GM12878 (cell line): ENCODE results near the gene PTPRM. TPM values are rescaled to one million over a fixed set of nuclear protein-coding genes. Genes with fewer than 3 reads are reported as not detected.

Source experiments
- ATAC-seq: fragments of 200-7000 bp; cut with Tn5 transposase; 3 replicates; pipeline ENCODE4 v1.9.1; 2020; ENCODE audit warnings: mild to moderate bottlenecking, moderate library complexity
- BruUV-seq: library from RNA; stranded (reverse); fragments of 400-500 nt; replicated peaks from 2 replicates; lab custom pipeline; 2021; lab: Mats Ljungman, UMichigan
- CTCF ChIA-PET: fragments of 300-600 bp; sonication (Branson Sonifier 250); formaldehyde crosslinking; extraction: SDS; loops from one replicate; lab custom pipeline; 2021; ENCODE audit warnings: inconsistent platforms; lab: Yijun Ruan, JAX
- POLR2A ChIA-PET: fragments of 350-600 bp; formaldehyde crosslinking; extraction: SDS; loops from one replicate; lab custom pipeline; 2021; ENCODE audit warnings: inconsistent platforms; lab: Charles Lee
- RAD21 ChIA-PET: fragments of 300-600 bp; sonication (Branson Sonifier 250); formaldehyde crosslinking; loops from one replicate; lab custom pipeline; 2023; ENCODE audit warnings: antibody characterized with exemption; ENCODE audit not compliant: unreplicated experiment; lab: Charles Lee
- SMC1A ChIA-PET: fragments of 300-600 bp; sonication (Branson Sonifier 250); formaldehyde crosslinking; loops from one replicate; lab custom pipeline; 2023; ENCODE audit not compliant: unreplicated experiment, uncharacterized antibody; lab: Charles Lee
- DNase-seq: peaks from one replicate; pipeline ENCODE4 v3.0.0-alpha.2; 2011; ENCODE audit warnings: low read depth, low spot score
- FAIRE-seq: peaks from 3 replicates; lab custom pipeline; 2011; peaks lifted over from hg19 to GRCh38; lab: Jason Lieb, UNC
- H2AFZ ChIP-seq: 2 replicates; pipeline ENCODE4 v1.6.0; 2011; ENCODE audit warnings: low read depth, low read length, control low read depth; ENCODE audit not compliant: control insufficient read depth
- H3K27ac ChIP-seq: 2 replicates; pipeline ENCODE4 v1.5.1; 2011; ENCODE audit warnings: control low read depth; ENCODE audit not compliant: control insufficient read depth, insufficient read depth
- H3K27me3 ChIP-seq, 2 experiments: replicated peaks in 1 of 2; 2 replicates each; pipeline versions ENCODE4 v1.6.0 to v1.6.1; 2011; ENCODE audit warnings: low read length in 1 of 2; ENCODE audit not compliant: control insufficient read depth in 2 of 2, insufficient read depth in 2 of 2
- H3K36me3 ChIP-seq, 2 experiments: 2 replicates each; pipeline ENCODE4 v1.5.1; 2011; ENCODE audit warnings: low read length in 1 of 2; ENCODE audit not compliant: control insufficient read depth in 2 of 2, insufficient read depth in 2 of 2
- H3K4me1 ChIP-seq: 2 replicates; pipeline ENCODE4 v1.6.1; 2011; ENCODE audit warnings: mild to moderate bottlenecking, low read length, moderate library complexity, mixed read lengths; ENCODE audit not compliant: control insufficient read depth, insufficient read depth
- H3K4me2 ChIP-seq: 2 replicates; pipeline ENCODE4 v1.6.0; 2011; ENCODE audit warnings: control low read depth; ENCODE audit not compliant: control insufficient read depth, insufficient read depth
- H3K4me3 ChIP-seq: fragments of 200-600 bp; sonication (generic); 2 replicates; pipeline ENCODE4 v1.5.1; 2016
- H3K79me2 ChIP-seq: 2 replicates; pipeline ENCODE4 v1.6.0; 2011; ENCODE audit warnings: low read length; ENCODE audit not compliant: control insufficient read depth, insufficient read depth
- H3K9ac ChIP-seq: 2 replicates; pipeline ENCODE4 v1.8.0; 2011; ENCODE audit warnings: low read length, control low read depth, mixed read lengths; ENCODE audit not compliant: control insufficient read depth, insufficient read depth
- H3K9me3 ChIP-seq: replicated peaks from 3 replicates; pipeline ENCODE4 v1.5.1; 2011; ENCODE audit warnings: mild to moderate bottlenecking, low read length; ENCODE audit not compliant: control insufficient read depth, insufficient read depth
- H4K20me1 ChIP-seq: 2 replicates; pipeline ENCODE4 v1.6.0; 2011; ENCODE audit not compliant: control insufficient read depth, insufficient read depth
- CREM ChIP-seq: IDR thresholded peaks from 2 replicates; pipeline ENCODE4 v1.6.1; 2014; ENCODE audit warnings: antibody characterized with exemption, low read depth
- GATAD2B ChIP-seq: fragments of 450-650 bp; conservative IDR thresholded peaks from 2 replicates; pipeline ENCODE4 v1.6.1; 2017; ENCODE audit warnings: low read depth, mild to moderate bottlenecking, moderate library complexity
- IKZF1 ChIP-seq: fragments of 450-650 bp; conservative IDR thresholded peaks from 2 replicates; pipeline ENCODE4 v1.6.1; 2017; ENCODE audit warnings: antibody characterized with exemption, mild to moderate bottlenecking
- MXI1 ChIP-seq: fragments of 150-350 bp; IDR thresholded peaks from 2 replicates; pipeline ENCODE4 v1.6.1; 2011; ENCODE audit warnings: low read depth, mild to moderate bottlenecking, inconsistent platforms, low read length, improper control_type of control experiment
- SPI1 ChIP-seq: IDR thresholded peaks from 2 replicates; pipeline ENCODE4 v1.6.1; 2011; ENCODE audit warnings: low read depth, mild to moderate bottlenecking, low read length, moderate library complexity, borderline replicate concordance; ENCODE audit not compliant: insufficient read depth
- TBL1XR1 ChIP-seq: IDR thresholded peaks from 2 replicates; pipeline ENCODE4 v1.6.1; 2012; ENCODE audit warnings: low read depth, low read length, improper control_type of control experiment
- YBX1 ChIP-seq: fragments of 450-650 bp; IDR thresholded peaks from 2 replicates; pipeline ENCODE4 v1.6.1; 2016; ENCODE audit warnings: antibody characterized with exemption
- WGBS: methylation state at CpG from one replicate; pipeline ENCODE4 v1.1.6; 2016; ENCODE audit warnings: low lambda C conversion rate; ENCODE audit not compliant: insufficient replicate concordance, insufficient coverage; ENCODE audit errors: missing lambda C conversion rate; 5-methylcytosine and 5-hydroxymethylcytosine counted together
- in situ Hi-C: fragments of 300-500 bp; cut with MboI; formaldehyde crosslinking; loops from 9 replicates; pipeline ENCODE4 v1.14.3; 2018; ENCODE audit warnings: mixed read lengths
- intact Hi-C: fragments of 100-400 bp; cut with micrococcal nuclease; formaldehyde crosslinking; loops from one replicate; pipeline ENCODE4 v1.14.2; 2022; ENCODE audit not compliant: unreplicated experiment
- polyA plus RNA-seq, 11 experiments: library from polyadenylated mRNA; depleted of rRNA in 4 of 11; unstranded in 6 of 11; stranded (reverse) in 5 of 11; fragments of >200 nt; fragmentation: Nextera tagmentation in 4 of 11; fragmentation: Illumina TruSeq in 1 of 11; extraction: Ambion mirVana in 4 of 11; extraction: Trizol in 1 of 11; gene quantifications; 1 replicate in 1 of 11; 2 replicates in 10 of 11; pipeline versions ENCODE4 v1.2.1 to v1.2.3, GENCODE V29; 2011 to 2016; ENCODE audit warnings: inconsistent platforms in 2 of 11, missing spikeins in 2 of 11, low read depth in 1 of 11
- total RNA-seq, 4 experiments: library from RNA; depleted of rRNA in 3 of 4; stranded (reverse); fragments of >200 nt in 3 of 4; fragmentation: Illumina TruSeq in 1 of 4; extraction: Trizol in 1 of 4; gene quantifications; 2 replicates each; pipeline versions ENCODE4 v1.2.1 to v1.2.3, GENCODE V29; 2013 to 2021
- TF ChIP-seq, protein P1 (sequence below): fragments of 450-650 bp; IDR thresholded peaks from 2 replicates; pipeline ENCODE4 v1.6.1; 2017; ENCODE audit warnings: mild to moderate bottlenecking, low read depth, inconsistent platforms; ENCODE audit not compliant: poor library complexity, severe bottlenecking

Gene PTPRM
- total and polyA plus RNA-seq, 10 of the 15 experiments (the other 5 are each of a cell fraction or from before 2014, with no cell fraction given): 0.07 to 22.6 (median 0.60) TPM

DNA sequence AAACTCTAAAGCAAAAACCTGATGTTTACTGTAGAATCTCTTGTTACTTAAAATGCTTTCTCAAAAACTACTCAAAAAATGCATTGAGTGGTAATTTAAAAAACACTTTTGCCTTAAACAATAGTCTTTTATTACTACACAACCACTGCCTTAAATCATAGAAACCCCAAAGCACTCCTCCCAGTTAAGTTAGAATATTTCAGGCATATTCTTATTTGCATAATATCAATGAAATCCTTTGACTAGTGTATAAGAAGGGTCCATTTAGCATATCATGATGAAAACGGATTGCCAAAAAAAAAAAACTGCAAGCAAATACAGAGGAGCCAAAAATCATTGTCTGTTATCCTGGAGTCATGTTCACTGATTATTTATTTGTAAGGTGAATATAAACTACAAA lies 119.2 kb downstream of the PTPRM start:
- H3K9ac ChIP-seq: no peak overlapping the region
- FAIRE-seq (no peak), DNase-seq (no peak), ATAC-seq (no peak)
- no peaks in the 10 kb centered on the region for H3K9me3 ChIP-seq
- intact Hi-C loops: no loop called here
- no peaks in the 10 kb centered on the region for H3K79me2 ChIP-seq
- no peak overlapping the region for H2AFZ ChIP-seq
- no peaks in the 10 kb centered on the region for H3K4me1 ChIP-seq
- no peak for TF ChIP-seq YBX1
- TF ChIP-seq SPI1: no peak
- TF ChIP-seq, protein P1, sequence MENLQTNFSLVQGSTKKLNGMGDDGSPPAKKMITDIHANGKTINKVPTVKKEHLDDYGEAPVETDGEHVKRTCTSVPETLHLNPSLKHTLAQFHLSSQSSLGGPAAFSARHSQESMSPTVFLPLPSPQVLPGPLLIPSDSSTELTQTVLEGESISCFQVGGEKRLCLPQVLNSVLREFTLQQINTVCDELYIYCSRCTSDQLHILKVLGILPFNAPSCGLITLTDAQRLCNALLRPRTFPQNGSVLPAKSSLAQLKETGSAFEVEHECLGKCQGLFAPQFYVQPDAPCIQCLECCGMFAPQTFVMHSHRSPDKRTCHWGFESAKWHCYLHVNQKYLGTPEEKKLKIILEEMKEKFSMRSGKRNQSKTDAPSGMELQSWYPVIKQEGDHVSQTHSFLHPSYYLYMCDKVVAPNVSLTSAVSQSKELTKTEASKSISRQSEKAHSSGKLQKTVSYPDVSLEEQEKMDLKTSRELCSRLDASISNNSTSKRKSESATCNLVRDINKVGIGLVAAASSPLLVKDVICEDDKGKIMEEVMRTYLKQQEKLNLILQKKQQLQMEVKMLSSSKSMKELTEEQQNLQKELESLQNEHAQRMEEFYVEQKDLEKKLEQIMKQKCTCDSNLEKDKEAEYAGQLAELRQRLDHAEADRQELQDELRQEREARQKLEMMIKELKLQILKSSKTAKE: no peak
- no peak for TF ChIP-seq IKZF1
- no peak for TF ChIP-seq GATAD2B
- no peak for TF ChIP-seq CREM
- no peak for TF ChIP-seq TBL1XR1
- no peak for TF ChIP-seq MXI1
- 6% methylated on average over 1 of the region's 1 CpG for WGBS
- SMC1A ChIA-PET: no interaction called here
- POLR2A ChIA-PET: no interaction called here
- H3K27me3 ChIP-seq: no peaks in the 10 kb centered on the region
- H3K4me3 ChIP-seq: no peak overlapping the region
- RAD21 ChIA-PET: no interaction called here
- no peak overlapping the region for H3K27ac ChIP-seq
- in situ Hi-C loops: no loop called here
- no peaks in the 10 kb centered on the region for H4K20me1 ChIP-seq
- CTCF ChIA-PET: no interaction called here
- no peaks in the 10 kb centered on the region for H3K36me3 ChIP-seq
- BruUV-seq: no TSS peak
- no peak overlapping the region for H3K4me2 ChIP-seq
